Panc1 (cell line): ENCODE data around the gene ANG.

Experiments
- TCF7L2 ChIP-seq: IDR thresholded peaks from 2 replicates; pipeline ENCODE4 v1.6.1; 2011; ENCODE audit warnings: mild to moderate bottlenecking, low read depth, low read length, inconsistent platforms
- TF ChIP-seq, protein P1 (sequence below): fragments of 450-650 bp; IDR thresholded peaks from 2 replicates; pipeline ENCODE4 v1.5.1; 2017; ENCODE audit warnings: mild to moderate bottlenecking

DNA sequence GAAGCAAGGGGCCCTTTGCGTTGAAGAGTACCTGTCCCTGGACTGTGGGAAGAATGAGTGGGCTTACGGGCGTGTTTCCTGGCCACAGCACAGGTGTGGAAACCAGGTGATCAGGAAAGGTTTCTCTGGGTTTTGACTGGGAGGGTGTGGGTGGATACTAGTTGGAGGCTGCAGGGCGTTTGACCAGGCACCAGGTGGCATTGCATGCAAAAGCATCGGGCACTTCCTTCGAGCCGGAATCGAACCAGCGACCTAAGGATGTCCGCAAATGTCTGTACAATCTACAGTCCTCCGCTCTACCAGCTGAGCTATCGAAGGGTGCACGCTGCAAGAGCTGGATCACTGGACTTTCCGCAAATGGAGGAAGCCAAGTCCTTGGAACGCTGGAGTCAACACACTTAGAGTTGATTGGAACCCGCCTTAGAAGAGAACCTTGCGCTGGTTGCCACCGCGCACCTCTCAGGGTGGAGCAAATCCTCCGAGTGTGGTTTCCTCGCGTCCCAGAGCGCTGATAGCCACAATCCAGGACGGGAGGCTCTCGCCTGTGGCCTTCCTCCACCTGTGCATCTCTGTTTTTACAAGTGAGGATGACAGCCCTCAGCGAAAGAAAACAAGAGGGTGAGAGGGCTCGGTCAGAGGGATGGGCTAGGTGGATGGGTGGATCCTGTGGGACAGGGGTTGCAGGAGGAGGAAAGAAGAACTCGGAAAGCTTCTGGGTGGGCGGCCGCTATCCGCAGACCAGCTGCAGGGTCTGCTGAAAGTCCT lies 25.4 kb upstream of the ANG start:
- no peak for TF ChIP-seq TCF7L2
- TF ChIP-seq, protein P1, sequence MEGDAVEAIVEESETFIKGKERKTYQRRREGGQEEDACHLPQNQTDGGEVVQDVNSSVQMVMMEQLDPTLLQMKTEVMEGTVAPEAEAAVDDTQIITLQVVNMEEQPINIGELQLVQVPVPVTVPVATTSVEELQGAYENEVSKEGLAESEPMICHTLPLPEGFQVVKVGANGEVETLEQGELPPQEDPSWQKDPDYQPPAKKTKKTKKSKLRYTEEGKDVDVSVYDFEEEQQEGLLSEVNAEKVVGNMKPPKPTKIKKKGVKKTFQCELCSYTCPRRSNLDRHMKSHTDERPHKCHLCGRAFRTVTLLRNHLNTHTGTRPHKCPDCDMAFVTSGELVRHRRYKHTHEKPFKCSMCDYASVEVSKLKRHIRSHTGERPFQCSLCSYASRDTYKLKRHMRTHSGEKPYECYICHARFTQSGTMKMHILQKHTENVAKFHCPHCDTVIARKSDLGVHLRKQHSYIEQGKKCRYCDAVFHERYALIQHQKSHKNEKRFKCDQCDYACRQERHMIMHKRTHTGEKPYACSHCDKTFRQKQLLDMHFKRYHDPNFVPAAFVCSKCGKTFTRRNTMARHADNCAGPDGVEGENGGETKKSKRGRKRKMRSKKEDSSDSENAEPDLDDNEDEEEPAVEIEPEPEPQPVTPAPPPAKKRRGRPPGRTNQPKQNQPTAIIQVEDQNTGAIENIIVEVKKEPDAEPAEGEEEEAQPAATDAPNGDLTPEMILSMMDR, result peak; percentile 54
